Stimulated activated CD4-positive, alpha-beta T cell treated with anti-CD3 and anti-CD28 coated beads, TNF-alpha, amount 100 ng/mL, for 4 hours (primary cell): ENCODE results near the gene DIPK1C.
"Not testable (repeated sequence)": the region's sequence is repeated elsewhere in the genome, so short reads cannot be mapped to it uniquely, and the experiment has no call there.

Source experiments
- DNase-seq, 3 experiments: peaks; one replicate each; pipeline ENCODE4 v3.0.0-alpha.2; 2020; ENCODE audit warnings: low read depth in 3 of 3

The DIPK1C gene

DNA sequence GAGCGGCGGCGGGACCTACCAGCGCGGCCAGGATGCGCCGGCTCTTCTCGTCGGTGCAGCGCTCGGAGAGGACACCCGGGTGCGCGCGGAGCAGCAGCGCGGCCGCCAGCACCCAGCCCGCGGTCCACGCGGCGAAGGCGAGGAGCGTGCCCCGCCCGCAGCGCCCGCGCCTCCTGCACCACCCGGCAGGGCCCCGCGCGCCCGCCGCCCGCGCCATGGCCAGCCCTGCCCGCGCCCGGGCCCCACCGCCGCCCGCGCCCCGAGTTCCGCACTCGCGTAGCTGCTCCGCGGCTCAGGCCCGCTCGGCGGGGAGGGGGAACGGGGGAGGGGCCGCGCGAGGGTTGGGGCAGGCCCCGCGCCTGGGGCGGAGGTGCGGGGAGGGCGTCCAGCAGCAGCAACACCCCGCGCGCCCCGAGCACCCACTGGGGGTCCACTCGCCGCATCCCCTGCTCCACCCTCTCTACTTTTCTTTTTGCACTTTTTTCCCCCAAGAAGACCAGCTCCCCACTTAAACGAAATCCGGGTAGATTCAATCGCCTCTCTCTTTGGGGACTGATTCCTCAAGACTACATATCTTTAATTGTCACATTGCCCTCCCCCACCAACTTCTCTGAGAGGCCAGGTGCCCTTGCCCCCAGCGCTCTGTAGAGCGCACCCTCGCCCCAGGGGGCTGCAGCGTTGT lies at the start of gene DIPK1C:
Gene DIPK1C, minus strand, starts transcription at position 266 of the 682 bp plus-strand sequence. Its CDS starts 49 bp downstream, at position 217.
- DNase-seq = no peak

GRCh38 chr18:74506448-74507084 lies 49.5 kb upstream of the DIPK1C start:
- DNase-seq = no peak

DNA sequence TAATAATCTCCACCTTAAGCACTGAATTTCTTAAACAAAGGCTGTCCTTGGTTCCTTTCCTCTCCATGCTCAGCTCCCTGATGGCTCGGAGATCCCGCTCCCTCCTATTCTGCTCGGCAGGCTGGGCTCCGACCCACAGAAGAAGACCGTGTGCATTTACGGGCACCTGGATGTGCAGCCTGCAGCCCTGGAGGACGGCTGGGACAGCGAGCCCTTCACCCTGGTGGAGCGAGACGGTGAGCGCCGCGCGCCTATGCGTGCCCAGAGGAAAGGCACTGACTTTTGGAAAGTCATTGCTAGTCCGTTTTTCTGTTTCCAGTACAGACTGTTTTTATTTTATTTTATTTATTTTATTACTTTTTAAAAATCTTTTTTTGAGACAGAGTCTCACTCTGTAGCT lies 48.7 kb upstream of the DIPK1C start:
- DNase-seq = no peak

GRCh38 chr18:74503137-74503536 lies 46.0 kb upstream of the DIPK1C start:
- DNase-seq = no peak

DNA sequence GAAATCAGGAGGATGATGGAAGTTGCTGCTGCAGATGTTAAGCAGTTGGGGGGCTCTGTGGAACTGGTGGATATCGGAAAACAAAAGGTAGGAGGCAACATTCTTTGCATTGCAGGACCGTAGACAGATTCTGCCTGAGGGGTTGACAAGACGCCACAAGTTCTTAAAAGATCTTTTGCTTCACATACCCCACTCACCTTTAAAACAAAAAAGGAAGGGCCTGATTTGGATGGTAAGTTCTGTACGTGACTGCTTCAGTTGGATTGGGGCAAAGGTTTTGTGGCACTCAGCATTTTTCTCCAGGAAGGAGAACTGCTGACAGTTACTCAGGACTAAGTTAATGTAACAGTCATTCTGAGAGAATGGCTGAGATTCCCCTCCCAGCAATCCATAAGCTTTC lies 44.3 kb upstream of the DIPK1C start:
- DNase-seq = no peak

DNA sequence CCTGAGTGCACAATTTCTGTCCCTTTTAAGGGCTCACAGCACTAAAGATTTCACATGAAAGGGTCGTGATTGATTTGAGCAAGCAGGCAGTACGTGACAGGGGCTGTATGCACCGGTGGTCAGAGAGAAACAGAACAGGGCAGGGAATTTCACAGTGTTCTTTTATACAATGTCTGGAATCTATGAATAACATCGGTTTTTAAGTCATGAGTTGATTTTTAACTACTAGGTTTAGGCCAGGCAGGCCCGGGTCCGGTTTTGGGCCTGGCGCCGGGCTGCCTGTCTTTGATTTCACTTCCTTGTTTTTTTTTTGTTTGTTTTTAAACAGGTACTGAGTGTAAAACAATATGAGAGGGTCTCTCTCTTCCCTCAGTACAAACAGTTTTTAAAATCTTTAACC lies 43.7 kb upstream of the DIPK1C start:
- DNase-seq = not testable (repeated sequence)

DNA sequence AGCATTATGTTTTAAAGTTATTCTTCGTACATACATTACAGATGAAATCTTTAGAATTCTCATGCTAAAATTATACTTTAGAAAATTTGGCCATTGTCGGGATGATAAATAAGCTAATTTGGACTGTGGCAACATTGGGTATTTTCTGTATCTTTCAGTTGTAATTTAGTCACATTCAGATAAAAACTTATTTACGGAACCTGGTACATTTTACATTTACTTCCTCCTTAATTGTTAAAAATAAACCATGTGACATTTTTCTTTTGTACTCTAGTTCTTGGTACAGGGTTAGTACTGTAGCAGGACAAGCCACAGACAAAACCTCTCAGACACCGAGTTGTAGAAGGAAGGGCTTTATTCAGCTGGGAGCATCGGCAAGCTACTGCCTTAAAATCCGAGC lies 43.3 kb upstream of the DIPK1C start:
- no peak for DNase-seq

GRCh38 chr18:74499633-74500032 lies 42.5 kb upstream of the DIPK1C start:
- peak in 2 of 3 experiments; percentile 15 to 34 for DNase-seq

- DNase-seq = peak; percentile 59 to 73 (median 68)
Observed at GRCh38 chr18:74498712-74499627, 41.9 kb upstream of the DIPK1C start.

DNA sequence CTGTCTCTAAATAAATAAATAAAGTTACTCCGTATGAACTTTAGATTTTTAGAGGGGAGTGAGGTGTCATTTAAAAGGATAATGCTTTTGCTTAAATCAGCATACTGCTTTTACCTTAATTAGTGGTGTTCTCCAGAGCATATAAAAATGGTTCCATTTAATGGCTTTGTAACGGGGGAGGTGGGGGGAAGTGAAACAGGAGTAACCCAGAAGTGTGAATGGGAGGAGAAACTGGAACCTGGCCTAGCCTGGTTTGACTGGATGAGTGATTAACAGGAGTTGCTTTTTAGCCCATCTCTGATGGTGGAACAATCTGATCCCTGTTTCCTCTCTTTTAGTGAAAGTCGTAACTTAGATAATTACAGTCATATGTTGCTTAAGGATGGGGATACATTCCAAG lies 40.7 kb upstream of the DIPK1C start:
- DNase-seq = no peak

GRCh38 chr18:74497324-74497676 lies 40.2 kb upstream of the DIPK1C start:
- DNase-seq = no peak

DNA sequence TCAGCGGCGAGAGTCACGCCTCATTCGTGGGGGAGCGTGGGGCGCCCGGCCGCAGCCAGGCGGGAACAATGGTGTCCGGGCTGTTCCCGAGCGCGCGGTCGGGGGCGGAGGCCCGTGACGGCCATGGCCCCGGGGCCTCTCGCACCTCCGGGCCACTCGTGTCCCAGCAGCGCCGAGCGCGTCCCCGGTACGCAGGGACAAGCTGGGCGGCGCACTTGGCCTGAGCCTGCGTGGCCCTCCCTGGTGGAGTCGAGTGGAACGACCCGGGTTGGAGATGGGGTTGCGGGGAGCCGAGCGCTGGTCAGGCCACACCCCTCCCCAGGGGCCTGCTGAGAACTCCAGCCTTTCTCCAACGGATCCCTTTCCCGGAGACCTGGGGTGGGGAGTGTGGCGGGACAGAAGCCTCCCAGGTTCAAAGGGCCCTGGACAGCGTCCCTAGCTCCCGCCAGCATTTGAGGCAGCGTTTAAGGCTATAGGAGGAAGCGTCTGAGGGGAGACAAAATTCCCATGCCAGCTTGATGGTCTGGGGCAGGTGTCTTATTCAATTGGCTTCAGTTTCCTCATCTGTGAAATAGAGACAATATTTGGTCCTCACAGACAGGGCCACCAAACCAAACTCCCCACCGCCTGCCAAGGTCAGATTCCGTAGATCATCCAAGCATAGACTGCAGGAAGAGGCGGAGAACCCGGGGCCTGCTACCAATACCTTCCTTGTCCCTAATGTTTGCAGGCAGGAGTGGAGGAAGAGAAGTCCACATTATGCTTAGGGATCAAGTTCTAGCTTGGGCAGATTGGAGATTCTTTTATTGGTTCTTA lies 39.6 kb upstream of the DIPK1C start:
- DNase-seq = no peak

DNA sequence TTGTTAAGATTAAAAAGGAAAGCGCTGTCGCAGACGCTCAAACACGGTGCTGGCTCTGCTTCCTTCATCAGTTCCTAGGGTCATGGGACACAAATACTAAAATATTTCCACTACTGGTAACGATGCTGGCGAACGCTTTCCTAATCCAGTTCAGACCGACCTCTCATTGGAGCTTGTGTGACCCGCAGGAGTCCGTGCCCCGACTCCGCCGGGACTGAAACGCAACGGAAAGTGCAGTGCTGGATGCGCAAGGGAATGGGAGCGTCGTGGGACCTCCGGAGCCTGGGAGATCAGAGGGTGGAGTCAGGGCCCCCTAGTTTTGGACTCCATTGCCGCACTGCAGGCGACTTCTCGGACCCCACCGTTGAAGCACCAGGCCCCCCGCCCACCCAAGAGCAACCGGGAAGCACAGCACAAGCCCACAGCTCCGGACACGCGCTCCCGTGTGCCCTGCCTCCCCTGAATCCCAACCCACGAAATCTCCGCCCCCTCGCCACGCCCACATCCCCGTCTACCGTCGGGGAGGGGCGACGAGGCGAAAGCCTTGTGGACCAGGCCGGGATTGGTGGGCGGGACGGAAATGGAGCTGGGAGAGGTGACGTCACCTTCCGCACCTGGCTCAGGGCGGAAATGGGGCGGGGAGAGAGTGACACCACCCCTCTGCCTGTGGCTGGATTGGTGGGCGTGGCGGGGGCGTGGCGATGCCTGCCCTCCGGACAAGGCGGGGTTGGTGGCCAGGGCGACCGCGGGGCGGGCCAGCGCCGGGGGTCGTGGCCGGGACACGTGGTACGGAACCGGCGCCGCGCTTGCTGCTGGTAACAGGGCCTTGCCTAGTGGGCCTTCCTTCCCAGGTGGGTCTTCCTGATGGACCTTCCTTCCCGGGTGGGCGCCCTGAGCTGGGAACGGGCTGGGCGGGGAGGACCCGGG lies 38.7 kb upstream of the DIPK1C start, which contains the start of gene CNDP2:
Gene CNDP2, plus strand, starts transcription at position 783 of the 927 bp plus-strand sequence. CDS start 3,611 bp downstream, outside the sequence.
- peak; percentile 98 to 99 (median 98) for DNase-seq

DNA sequence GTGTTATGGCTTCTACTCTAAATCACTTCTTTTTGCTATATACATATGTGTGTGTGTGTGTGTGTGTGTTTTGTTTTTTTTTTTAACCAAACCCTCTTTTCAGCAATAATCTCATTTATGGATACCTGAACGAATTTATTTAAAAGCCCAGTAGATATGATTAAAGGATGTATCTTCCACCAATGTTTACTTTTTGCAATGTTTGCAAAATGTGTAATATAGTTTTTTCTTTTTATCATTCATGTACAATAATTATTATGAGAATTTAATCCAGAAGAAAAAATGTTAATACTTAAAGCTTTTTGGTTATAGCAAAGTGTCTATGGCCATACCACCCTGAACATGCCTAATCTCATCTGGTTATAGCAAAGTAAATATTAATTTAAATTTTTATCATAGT lies 37.4 kb upstream of the DIPK1C start:
- no peak for DNase-seq

DNA sequence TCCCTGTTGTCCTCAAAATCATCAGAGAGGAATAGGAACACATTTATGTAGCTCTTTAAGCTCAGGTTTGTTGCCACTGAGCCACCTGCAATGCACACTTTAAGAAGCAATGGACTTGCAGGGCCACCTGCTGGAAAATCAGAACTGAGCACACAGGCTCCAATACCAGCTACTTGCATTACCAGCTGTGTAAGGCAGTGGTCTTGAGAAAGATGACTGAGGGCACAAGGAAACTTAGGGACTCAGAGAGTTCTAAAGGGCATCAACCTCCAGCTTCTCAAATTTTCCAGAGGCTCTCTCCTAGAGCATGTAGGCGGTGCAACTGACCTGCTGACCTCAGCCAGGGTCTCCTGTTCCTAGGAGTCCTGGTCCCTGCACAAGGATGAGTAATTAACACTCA lies 36.6 kb upstream of the DIPK1C start:
- DNase-seq = peak in 2 of 3 experiments; percentile 35 to 38

DNA sequence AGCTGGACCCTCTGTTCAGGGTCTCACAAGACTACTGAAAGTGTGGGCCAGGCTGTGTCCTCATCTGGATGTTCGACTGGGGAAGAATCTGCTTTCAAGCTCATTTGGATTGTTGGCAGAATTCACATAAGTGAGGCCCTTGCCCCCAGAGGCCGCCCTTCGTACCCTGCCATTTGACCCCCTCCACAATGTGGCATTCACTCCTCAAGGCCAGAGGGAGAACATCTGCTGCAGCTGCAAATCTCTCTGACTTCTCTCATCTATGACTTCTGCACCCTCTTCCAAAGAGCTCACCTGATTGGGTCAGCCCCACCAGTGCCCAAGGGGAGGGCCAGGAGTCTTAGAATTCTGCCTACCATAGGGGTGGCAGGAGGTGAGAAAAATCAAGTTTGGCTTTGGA lies 35.2 kb upstream of the DIPK1C start:
- no peak for DNase-seq

GRCh38 chr18:74489676-74490075 lies 32.6 kb upstream of the DIPK1C start:
- DNase-seq = no peak

DNA sequence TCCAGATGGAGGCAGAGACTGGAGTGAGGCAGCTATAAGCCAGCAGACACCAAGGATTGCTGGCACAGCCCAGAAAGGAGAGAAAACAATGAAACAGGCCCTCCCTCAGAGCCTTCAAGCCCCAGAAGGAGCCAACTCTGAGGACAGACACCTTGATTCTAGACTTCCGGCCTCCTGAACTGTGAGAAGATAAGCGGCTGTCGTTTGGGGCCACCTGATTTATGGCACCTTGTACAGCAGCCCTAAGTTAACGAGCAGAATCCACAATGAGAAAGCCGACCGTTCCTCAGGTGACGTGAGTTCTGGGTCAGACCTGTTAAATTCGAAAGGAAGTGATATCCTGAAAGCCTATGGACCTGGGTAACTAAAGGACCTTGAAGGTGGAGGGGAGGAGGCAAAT lies 31.8 kb upstream of the DIPK1C start:
- no peak for DNase-seq

DNA sequence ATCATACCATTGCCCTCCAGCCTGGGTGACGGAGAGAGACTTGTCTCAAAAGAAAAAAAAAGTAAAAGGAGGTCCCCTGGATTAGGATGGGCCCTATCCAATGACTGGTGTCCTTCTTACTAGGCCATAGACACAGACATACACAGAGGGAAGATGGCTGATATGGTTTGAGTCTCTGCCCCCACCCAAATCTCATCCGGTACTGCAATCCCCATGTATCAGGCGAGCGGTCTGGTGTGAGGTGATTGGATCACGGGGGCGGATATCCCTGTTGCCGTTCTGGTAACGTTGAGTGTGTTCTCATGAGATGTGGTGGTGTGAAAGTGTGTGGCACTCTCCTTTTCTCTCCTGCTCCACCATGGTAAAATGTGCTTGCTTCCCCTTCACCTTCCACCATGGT lies 31.2 kb upstream of the DIPK1C start:
- no peak for DNase-seq

DNA sequence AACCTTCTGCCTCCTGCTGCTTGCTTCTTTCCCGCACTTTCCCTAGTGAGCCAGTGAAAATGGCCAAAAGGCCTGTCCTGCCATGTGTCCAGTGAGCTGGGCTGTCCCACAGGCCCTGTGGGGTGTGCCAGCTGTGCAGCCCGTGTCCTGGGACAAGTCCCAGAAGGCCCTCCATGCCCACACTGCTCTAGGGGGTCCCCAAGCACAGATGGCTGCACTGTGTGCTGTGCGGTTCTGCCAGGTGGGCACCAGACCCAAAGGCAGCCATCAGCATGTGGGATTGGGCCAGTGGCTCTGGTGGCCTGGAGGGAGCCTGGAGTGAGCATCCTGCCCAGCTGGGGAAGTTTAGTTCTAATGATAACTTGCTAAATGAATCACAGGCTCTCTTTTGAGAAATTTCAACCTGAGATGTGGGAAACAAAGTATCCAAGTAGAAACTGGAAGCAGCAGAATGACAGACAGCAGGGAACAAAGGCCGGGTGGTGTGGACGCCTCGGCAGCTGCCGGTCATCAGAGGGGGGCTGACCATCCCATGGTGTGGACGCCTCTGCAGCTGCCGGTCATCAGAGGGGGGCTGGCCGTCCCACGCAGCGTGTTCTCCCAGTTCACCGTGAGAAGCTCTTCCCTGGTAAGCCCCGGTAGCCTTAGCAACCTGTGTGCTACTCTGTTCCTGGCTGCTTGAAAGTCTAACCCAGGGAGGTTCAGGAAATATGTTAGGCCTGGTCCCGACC lies 29.2 kb upstream of the DIPK1C start:
- no peak for DNase-seq
